Stimulated activated CD8-positive, alpha-beta memory T cell treated with anti-CD3 and anti-CD28 coated beads, Interleukin-12 subunit alpha, Interleukin-12 subunit beta, amount 100 ng/mL, for 24 hours (primary cell): ENCODE results near the gene SNX3.

ENCODE experiments used
- DNase-seq: peaks from one replicate; pipeline ENCODE4 v3.0.0-alpha.2; 2020; ENCODE audit errors: extremely low read depth

SNX3 gene

DNA sequence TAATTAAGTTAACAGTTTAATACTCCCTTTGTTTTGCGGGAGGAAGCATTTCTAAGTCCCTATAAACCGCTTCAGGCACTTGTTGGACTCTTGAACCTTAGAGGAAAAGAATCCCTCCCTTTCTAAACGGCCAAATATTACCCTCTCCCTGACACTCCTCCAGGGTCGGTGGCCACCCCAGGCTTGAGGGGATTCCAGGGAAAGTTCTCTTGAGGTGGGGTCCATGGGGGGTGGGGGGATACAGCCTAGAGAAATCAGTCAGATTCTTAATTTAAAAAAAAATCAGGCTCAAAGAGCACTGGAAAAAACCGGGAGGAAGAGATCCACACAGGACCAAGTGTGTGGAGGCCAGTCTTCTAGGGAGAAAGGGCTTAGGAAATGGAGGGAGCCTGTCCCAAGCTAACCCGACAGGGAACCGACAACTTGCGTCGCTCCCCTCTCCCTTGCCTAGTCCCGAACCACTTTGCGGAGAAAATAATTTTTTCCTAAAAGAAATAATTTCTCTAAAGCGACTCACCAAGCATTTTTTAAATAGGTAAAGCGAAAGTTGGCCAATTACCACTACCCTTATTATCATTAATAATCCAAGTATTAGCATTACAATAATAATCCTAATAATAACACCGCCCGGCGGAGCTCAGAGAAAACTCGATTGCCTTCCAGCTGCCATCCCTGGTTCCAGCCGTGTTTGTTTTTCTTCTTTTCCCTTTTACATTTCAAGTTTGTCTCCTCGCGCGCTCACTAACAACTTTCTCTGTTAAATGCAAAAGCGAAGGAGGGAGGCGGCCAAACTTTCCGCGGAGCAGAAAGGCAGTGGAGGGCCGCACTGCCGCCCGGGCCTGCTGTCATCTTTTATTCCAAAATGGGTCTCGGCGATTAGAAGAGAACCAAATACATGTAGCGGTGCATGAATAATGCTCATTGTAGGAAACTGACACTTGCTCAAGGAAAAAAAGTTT is 90.2 kb downstream of the SNX3 start:
- no peak for DNase-seq

DNA sequence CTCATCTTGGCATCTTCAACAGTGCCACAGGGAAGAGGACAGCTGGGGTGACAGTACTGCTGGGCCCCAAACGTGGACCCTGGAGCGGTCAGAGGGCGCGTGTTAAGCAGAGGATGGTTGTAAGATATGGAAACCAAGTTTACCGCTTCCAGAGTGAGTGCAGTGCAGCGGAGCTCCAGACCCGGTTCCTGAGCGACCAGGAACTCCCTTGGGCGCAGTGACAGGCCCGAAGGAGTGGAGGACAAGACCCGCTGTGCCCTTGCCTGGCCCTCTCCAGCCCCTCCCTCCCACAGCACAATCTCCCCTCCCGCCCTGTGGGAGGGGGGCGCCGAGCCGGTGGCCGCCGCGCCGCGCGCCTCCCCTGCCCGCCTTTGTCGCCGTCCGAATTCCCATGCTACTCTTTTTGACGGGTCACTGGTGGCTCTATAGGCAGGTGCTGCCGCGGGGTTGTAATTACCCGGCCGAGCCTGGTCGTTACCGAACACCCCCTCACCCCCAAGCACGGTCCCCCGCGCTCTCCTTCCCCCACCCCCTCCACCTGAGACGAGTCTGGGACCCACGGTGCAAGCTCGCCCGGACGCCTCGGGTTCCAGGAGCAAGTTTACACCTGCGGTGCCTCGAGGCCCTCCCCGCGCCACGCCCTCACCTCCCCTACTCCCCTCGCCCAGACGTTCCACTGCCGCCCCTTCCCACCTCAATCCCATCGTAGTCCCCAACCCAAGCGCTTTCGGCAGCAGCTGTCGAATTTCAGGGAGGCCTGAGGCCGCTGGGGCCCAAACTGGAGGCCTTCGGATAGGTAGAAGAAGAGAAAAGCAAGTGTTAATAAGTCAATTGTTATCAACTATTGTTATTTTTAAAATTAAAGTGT is 91.1 kb downstream of the SNX3 start:
- no peak for DNase-seq

DNA sequence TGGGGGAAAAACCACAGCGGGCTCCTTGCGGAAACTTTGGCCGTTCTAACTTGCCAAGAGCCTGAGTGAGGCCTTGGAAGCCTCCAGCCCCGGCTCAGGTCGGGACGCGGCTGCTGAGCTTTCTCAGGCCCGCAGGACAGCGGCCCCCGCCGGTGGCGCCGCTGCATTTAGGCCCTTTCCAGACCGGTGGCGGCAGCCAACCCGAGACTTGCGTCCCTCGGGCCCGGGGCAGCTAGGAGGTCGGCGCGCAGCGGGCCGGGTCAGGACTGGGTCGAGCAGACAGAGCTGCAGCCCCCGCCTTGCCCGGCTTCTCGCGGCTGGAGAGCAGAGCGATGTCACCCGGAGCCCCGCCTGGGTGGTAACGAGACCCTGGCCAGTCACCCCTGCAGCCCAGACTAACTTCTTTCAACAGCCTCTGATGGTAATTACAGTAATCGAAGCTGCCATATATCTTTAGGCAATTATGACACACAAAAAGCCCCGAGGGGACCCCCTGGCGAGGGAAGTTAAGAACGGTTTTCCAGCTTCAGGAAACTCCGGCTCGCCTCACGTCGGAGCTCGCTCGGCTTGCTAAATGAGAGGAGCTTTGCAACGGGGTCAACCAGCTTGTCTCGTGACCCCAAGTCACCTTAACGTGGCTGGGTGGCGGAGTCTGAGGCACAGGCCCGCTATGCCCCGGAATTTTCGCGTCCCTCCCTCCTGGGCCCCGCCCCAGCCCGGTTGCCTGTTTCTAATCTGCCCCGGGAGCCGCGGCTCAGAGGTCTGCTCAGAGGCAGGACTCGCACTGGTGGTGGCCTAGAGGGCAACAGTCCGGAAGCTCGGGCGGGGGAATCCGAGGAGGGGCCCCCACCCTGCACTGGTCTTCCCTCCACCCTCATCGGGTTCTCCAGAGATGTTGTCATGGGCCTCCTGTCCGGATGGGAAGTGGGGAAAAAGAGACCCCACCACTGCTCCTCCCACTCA is 92.1 kb downstream of the SNX3 start:
- no peak for DNase-seq

DNA sequence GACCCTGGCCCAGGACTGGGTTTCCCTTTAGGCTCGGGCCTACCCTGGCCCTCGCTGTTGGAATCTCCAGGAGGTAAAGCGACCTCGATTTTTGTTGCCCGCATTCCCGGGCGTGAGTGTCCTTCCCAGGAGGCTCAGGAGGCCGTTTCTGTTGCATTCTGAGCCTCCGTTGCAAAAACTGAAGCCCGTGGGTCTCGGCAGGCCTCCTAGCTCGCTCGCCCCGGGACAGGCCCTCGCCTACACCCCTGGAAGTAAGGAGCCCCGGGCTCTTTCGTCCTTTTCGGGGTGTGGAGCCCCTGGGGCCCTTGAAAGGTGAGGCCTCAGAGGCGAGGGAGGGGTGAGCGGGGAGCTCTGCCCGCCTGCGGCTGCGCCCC is 92.8 kb downstream of the SNX3 start:
- DNase-seq = no peak

DNA sequence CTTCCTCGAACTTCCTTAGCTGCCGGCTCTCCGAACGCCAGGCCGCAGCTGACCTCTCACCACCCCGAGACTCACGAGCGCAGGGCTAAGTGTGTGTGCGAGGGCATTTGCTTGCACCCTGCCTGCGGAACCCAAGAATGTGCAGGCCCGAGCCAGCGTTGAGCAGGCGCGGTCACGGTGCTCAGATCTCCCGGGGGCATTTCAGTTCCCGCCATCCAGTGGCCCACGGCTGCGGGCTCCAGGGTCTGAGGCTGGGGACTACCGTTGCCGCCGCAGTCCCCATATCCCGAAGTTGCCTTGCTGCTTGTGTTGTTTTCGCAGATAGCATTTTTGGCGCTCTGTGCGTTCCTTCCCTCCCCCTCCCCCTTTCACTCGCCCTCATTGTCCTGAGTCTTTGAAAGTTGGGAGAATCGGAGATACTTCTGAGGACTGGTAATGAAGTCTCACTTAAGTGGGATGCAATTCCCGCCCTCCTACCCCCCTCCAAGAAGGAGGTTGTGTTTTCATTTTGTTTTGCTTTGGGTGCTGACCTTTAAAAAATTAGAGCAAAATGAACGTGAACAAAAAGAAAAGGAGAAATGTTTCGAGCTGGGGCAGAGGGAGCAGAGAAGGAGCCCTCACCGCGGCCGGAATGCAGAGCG is 93.3 kb downstream of the SNX3 start:
- DNase-seq = no peak

DNA sequence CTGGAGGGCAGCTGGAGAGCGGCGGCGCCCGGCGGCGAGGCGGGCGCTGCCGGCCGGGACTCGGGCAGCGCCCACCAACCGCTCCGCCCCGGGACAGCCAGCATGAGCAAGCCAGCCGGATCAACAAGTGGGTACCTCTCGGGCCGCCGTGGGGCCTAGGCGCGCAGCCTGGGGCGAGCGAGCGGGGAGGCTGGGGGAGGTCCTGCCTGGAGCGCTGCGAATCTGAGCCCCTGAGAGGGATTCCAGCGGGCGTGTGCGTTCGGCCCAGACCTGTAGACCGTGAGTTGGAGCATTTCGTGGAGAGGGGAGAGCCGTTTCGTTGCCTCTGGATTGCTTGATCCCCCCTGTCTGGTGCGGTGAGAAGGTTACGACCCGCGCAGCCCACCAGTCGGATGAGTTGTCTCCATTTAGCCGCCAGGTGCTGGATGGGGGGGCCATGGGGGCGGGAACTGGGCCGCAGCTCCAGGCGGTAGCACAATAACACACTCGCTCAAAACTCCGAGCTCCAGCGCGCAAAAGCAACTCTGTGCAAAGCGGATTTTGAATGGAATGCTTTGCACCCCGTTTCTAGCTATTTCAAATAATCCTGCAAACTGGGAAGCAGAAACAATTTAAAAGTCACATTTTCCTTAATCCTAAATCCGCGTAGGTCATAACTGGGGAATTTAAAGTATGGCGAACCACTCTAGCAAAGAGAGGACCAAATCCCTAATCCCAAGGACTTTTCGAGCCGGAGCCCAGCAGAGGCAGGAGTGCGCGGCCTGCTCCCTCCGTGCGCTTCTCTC is 94.0 kb downstream of the SNX3 start:
- DNase-seq = no peak

DNA sequence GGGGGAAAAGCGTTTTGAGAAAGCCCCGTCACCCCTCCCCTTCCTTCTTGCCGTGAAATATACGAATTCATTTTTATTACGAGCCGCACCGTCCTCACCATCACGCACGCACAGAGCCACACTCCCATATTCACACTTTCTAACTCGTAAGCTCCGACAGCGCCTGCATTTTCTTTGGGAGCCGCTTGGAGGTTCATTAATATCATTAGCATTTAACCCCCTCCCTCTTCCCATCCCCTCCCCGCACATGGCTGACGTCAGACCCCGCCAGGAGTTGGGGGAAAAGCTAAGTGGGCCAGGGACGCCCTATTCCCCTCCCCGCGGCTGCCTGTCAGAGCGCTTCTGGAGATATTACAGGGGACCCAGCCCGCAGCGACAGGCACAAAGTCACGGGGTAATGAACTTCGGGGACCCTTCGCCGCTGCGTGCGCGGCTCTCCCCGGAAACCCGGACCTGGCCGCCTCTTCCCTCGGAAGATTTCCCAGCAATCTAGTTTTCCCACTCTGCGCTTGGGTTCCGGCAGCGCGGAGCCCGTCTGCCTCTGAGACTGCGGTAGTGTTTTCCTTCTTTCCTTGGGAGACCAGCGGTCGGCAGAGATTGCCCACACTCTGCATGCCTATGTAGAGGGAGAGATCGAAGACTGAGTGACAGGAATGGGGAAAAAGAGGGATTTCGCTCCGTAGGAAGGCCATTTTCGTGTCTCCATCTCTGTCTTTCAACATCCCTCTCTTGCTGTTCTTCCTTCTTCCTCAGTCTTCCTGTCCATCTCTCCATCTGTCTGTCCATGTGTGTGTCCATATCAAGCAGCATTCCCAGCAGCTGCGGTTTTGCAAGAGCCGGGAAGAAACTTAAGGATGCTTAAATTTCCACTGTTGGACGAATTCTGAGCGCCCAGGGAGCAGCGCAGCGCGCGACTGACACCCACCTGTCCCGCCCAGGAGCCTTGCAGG is 94.9 kb downstream of the SNX3 start, which contains the start of gene NR2E1:
Gene NR2E1 (plus strand): TSS at position 309 of the 950 bp plus-strand sequence. CDS start 744 bp downstream, outside the sequence.
- no peak for DNase-seq

DNA sequence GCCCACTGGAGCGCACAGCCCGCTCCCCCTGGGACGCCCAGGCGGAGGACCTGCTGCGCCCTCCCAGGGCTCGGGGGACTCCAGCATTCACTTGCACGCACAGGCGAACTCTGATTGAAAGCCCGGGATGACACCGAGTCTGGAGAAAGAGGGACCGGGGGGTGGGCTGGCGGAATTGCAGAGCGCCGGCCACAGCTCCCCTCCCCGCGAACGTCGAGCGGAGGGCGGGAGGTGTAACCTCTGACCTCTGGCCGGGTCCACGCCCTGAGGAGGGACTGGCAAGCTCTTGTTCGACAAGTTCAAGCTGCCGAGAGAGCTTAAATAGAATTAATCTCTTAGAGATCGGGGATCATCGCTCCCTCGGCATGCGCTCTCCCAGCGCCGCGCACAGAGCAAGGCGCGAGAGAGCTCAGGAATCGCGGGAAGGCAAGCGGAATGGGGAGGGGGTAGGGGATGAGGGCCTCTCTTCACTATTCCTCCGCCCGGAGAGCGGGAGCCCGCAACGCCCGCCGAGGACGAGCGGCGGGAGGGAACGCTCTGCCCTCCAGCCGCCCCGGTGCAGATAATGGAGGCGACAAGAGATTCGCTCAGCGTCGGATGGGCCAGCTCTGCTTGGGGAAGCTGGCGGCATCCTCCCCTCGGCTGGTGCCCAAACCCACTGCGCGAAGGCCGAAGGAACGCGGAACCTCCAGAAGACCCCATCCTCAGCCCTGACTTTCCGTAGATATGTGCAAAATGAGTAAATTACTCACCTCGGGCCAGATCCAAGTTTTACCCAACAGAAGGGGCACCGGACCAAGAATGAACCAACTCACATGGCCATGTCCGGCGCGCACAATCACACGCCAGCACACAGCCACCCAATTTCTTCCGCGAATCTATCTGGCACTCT is 95.8 kb downstream of the SNX3 start:
- no peak for DNase-seq

DNA sequence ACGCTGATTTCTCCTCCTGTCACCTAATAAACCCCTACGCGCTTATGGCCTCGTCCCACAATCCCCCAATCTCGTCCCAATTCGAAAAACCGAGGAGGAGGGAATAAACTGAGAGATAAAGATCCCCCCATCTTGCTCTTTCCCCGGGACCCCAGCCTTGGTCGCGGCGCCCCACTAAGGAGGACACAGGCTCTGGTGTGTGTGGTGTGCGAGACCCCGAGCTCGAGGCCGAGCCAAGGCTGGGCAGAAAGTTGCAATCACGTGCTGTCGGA is 96.4 kb downstream of the SNX3 start:
- DNase-seq = no peak

DNA sequence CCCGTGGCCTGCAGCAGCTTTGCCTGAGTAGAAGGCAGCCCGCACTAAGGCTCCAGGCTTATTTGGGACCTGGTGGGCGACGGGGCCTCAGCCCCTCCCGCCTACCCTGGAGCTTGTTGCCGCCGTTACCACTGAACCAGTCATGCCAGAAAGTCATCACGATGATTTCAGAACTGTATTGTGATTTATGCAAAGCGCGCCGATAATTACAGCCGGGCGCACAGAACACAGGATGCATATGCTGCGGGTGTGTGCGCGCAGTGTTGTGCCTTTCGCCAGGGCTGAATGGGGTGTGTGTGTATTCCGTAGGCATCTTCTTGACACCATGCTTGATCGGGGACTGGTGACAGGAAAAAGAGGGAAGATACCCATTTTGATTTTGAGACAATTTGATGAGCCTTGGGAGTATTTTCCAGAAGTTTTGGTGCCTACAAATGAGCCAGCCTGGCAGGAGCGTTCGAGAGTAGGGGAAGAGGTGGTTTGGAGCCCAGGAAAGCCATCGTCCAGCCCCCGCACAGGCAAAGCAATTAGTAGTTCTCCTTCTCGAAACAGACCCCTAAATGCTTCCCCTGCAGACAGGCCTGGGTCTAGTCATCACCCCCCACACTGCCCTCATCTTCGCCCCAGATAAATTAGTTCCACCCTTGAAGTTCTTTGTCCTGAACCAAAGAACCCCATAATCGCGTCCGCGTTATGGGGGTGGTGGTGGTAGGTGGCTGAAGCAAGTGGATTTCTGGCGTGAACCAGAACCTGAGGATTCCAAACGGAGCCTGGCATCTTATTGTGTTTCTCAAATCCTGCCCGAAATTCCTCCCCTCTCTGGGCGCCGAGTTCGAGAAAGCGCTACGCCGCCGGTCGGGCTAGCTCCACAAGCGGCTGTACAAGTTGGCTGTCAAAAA is 96.9 kb downstream of the SNX3 start:
- no peak for DNase-seq

DNA sequence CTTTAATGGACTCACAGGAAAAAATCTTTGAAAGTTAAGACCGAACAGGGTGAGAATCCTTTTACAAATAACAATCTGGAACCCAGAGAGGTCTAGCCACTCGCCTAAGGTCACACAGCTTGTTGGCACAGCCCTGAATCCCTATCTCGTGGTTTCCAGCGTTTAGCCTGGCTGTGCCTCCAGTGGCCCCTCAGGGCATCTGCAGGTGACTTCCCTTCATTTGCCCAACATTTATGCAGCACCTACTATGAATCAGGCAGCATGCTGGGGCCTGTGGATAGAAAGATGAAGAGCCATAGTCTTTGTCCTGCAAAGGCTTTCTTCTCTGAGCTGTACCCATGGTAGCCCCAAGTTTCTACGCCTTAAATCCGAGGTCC is 97.6 kb downstream of the SNX3 start:
- DNase-seq = no peak

DNA sequence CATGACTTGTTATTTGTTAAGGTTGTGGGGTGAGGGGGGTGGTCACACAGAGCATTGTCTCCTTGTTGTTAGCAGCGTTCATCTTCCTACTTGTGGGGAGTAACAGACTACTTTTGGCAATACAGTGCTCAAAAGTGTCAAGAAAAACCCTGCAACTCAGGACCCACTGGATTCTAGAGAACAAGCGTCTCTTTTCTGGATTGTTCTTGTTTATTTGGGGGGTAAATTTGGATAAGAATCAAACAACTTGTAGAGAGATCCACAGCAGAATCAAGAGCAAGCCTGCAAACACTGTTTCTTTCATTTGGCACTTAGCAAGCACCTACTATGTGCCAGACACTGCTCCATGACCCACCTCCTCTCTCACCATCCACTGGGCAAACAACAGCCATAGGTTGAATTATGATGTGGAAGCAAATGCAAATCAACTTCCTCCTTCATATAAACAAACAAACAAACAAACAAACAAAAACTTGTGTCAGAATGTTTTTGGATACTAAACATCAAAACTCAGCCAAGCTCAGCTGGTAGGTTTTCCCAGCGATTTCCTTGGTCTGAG is 99.0 kb downstream of the SNX3 start:
- DNase-seq = no peak
